Left ventricle myocardium inferior (tissue), 1 donor: Measurements from ENCODE around the gene IKZF2. TPM values are rescaled to one million over a fixed set of nuclear protein-coding genes. Genes with fewer than 3 reads are reported as not detected.

Source experiments
- DNase-seq: peaks from one replicate; pipeline ENCODE4 v3.0.0-alpha.2; 2020
- H3K27ac ChIP-seq: fragments of 200-600 bp; replicated peaks from 2 replicates; pipeline ENCODE4 v1.8.0; 2021
- H3K27me3 ChIP-seq: fragments of 200-600 bp; 2 replicates; pipeline ENCODE4 v1.8.0; 2021; ENCODE audit warnings: low read depth
- H3K36me3 ChIP-seq: fragments of 200-600 bp; 2 replicates; pipeline ENCODE4 v1.8.0; 2021
- H3K4me1 ChIP-seq: fragments of 200-600 bp; 2 replicates; pipeline ENCODE4 v1.8.0; 2021
- H3K4me3 ChIP-seq: fragments of 200-600 bp; 2 replicates; pipeline ENCODE4 v1.8.0; 2021; ENCODE audit warnings: mild to moderate bottlenecking, moderate library complexity
- H3K9me3 ChIP-seq: fragments of 200-600 bp; replicated peaks from 2 replicates; pipeline ENCODE4 v1.8.0; 2021
- CTCF ChIP-seq: fragments of 200-600 bp; IDR thresholded peaks from 2 replicates; pipeline ENCODE4 v1.8.0; 2021; ENCODE audit warnings: antibody characterized with exemption, mild to moderate bottlenecking, borderline replicate concordance
- intact Hi-C: fragments of 100-400 bp; cut with micrococcal nuclease; formaldehyde crosslinking; loops from one replicate; pipeline ENCODE4 v1.11.0; 2022
- total RNA-seq: library from RNA; stranded (reverse); fragmentation: NEBNext Ultra II Directional; extraction: Animal tissue kit (Norgen Biotek cat#: 25700); gene quantifications from one replicate; pipeline ENCODE4 v1.2.1, GENCODE V29; 2021
- donor health status: DM: no; HTN: yes; CAD: no; lungs with severe emphysema.

IKZF2 gene
- total RNA-seq, 1 donor from 2014 or later = 6.8 TPM

GRCh38 chr2:213011505-213011904 is 139.9 kb downstream of the IKZF2 start:
- DNase-seq = no peak
- intact Hi-C loops = no loop called here
- no peak for TF ChIP-seq CTCF

DNA sequence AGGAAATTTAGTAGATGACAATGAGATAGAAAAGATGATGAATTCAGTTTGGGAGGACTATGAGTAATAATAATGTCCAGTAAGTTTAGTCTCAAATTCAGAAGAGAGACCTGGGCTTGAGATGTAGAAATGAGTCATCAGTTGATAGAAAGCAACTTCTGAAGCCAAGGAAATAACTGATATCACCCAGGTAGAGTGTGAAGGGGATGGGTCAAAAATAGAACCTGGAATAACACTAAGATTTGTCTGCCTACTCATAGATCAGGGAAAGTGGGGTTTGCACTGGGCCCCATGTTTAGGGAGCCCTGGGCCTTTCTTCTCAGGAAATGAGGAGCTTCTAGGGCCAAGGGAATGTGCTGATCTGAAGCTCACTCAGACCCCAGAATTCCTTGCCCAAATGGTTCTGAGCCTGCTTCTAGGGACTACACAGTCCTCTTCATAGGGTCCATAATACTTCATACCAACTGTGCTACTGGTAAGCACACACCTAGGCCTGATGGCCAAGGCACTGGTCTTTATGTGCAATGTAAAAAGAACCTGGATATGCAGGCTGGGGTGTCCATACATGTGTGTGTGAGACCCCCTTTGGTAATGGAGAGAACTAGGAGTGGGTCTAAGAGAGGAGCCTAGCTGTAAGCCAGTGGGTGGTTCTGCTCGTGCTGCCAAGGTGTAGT is 141.2 kb downstream of the IKZF2 start:
- H3K36me3 ChIP-seq = peaks cover 16% of the 10 kb centered on the region
- intact Hi-C loops = no loop called here
- no peak overlapping the region for H3K4me3 ChIP-seq

More at GRCh38 chr2:213011505-213011904, 139.9 kb downstream of the IKZF2 start:
- Histone ChIP-seq H3K9me3 (no peaks in the 10 kb centered on the region), H3K36me3 (peaks cover 16% of the 10 kb centered on the region), H3K4me3 (no peak overlapping the region), H3K4me1 (no peaks in the 10 kb centered on the region), H3K27ac (no peak overlapping the region), H3K27me3 (no peaks in the 10 kb centered on the region)

DNA sequence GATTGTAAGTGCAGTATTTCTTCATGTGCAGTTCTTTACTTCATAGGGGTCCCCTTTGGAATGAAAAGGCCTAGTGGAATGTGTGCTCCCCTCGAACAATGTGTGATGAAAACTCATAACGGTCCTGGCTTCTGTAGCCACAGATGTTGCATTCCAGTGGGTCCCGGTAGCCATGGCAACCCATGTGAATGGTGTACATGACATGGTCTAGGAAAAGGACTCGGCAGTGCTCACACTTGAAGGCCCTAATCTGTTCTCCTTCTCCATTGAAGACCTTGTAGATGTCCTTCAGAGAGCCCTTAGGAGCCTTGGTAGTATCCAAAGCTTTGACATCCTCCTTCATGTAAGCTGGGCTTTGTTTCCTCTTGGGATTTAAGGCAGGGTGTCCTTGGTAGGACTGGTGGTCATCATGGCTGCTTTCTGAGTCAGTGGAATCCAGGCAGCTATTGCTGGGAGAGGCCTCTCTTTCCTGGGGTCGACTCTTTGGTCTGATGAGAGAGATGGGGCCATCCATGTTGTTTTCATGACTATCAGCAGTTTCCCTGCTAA is 144.0 kb downstream of the IKZF2 start:
- no peaks in the 10 kb centered on the region for H3K9me3 ChIP-seq
- H3K27ac ChIP-seq = no peak overlapping the region
- DNase-seq = no peak
- peaks cover 16% of the 10 kb centered on the region for H3K36me3 ChIP-seq
- intact Hi-C loops = no loop called here
- no peak for TF ChIP-seq CTCF
- no peaks in the 10 kb centered on the region for H3K27me3 ChIP-seq
- H3K4me3 ChIP-seq = no peak overlapping the region
- H3K4me1 ChIP-seq = peaks cover 8% of the 10 kb centered on the region

More for the DNA sequence above, 141.2 kb downstream of the IKZF2 start:
- no peaks in the 10 kb centered on the region for H3K27me3 ChIP-seq
- no peak for DNase-seq
- H3K9me3 ChIP-seq = no peaks in the 10 kb centered on the region
- TF ChIP-seq CTCF = no peak
- no peak overlapping the region for H3K27ac ChIP-seq
- no peaks in the 10 kb centered on the region for H3K4me1 ChIP-seq

DNA sequence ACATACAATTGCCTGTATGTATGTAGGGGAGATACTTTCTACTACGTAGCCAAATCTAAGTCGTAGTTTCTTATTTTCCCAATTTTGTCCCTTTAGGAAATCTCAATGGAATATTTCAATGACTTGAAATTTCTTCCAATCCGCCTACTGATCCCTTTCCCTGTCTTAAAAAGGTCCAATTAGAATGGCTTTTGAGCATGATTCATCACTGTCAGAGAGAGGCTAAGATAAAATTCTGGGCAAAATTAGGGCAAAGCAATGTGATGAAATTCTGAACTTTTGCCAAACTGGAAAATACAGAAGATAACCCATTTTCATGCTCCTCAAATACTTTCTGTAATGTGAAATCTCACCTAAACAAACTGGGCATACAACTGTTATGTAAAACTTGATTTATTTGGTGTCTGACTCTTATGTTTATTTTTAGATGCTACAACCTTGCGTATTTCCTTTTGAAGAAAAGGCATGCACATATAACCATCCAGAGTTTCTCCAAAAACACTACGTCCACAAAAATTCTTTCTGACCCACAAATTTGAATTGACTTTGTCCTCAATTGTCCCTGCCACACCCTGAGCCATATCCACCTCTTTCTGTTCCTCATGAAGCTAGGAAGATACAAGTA is 147.1 kb downstream of the IKZF2 start:
- H3K27me3 ChIP-seq = no peaks in the 10 kb centered on the region
- intact Hi-C loops = no loop called here
- DNase-seq = no peak
- no peak overlapping the region for H3K27ac ChIP-seq
- H3K4me1 ChIP-seq = peaks cover 28% of the 10 kb centered on the region
- no peak for TF ChIP-seq CTCF
- H3K9me3 ChIP-seq = no peaks in the 10 kb centered on the region
- no peak overlapping the region for H3K4me3 ChIP-seq
- peaks cover 11% of the 10 kb centered on the region for H3K36me3 ChIP-seq

DNA sequence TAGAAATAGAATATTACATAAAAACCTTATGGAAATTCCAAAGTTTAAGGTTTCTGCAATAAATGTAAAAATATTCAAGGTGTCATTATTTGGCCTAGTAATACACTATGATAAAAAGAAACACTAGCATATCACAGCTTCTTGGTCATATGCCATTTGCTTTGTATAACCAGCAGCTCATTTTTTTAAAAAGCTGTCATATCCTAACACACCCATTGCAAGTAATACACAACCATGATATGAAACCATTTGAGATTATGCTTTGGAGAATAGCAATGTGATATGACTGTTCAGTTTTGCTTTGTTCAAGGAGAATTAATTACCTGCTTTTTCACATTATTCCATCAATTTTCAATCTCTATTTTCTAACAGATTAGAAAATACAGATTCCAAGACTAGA is 149.0 kb downstream of the IKZF2 start:
- Histone ChIP-seq H3K27me3 (no peaks in the 10 kb centered on the region), H3K4me1 (peaks cover 28% of the 10 kb centered on the region), H3K4me3 (no peak overlapping the region), H3K36me3 (peaks cover 4% of the 10 kb centered on the region), H3K27ac (no peak overlapping the region), H3K9me3 (no peaks in the 10 kb centered on the region)
- no peak for DNase-seq
- intact Hi-C loops = no loop called here
- no peak for TF ChIP-seq CTCF
